ENCODE measurements around the gene DEPDC5.
A peak's percentile ranks its signal among the peaks of the same experiment; 100 is the strongest.

Gene DEPDC5

DNA sequence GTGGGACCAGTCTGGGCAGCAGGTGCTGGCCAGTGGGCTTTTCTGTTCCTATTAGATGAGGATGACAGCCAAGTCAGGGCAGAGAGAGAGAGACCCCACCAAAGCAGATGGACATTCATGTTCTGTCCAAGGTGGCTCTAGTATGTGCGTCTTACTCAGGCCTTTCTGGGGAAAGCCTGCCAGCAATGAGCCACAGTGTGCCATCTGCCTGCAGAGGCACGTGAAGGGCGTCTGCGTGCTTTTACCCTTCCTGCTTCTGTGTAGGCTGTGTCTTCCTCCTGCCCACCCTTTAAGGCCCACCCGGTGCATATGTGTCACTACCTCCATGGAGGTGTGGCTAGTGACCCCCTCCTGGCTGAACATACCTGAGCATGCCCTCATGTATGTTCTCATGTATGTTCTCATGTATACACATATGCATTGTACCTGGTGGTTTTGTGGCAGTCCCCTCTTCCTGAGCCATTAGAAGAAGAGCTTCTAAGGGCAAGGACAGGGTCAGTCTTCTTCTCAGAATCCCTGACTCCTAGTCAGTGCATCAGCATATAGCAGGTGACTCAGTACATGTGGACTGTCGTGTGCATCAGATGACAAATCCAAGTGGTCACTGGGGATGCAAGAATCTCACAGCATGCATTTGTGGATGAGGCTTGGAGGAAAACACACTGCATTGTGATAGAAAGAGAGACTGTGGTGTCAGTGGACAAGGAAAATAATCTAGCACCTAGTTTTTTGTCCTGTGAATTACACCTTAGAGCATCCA, 100.1 kb downstream of the DEPDC5 start:
- DNase-seq: no peak

DNA sequence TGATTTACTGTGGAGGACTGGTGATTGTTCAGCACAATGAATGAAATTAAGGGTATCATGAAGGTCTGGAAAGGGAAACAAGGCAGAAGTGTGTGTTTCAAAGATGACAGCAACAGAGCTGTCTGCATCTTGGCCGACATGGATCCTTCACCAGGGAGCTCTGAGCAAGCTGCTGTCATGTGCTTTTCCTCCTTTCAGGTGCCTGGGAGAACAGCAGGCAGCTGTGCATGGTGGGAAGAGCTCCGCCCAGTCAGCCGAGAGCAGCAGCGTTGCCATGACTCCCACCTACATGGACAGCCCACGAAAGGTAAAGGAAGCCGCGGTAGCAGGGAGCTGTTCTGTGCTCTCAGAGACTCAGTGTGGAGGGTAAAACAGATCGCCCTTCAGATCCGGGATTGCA, 103.4 kb downstream of the DEPDC5 start:
- DNase-seq: peak; percentile 56 to 75

DNA sequence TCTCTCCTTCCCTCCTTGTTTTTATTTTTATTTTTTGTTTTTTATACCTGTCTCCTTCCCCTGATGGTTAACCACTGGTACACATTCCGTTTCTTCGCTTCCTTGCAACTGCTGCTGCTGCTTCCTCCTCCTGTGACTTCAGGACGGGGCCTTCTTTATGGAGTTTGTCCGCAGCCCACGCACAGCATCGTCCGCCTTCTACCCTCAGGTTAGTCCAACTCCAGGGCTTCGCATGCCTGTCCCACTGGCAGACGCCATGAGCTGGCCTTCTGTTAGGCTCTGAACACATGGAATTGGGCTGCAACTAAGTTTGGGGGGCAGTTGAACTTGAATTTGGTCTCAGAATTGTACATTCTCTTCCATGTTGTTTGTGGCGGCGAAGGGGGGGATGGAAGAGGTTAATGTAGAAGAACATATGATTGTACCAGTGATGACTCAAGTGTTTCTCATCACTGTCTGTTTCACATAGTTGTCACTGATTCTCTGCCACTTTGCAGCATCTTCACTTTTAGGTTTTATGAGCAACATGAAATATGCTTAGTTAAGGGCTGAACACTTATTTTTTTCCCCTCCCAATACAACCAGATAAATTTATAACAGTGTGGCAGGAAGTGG, 107.5 kb downstream of the DEPDC5 start:
- DNase-seq: no peak

DNA sequence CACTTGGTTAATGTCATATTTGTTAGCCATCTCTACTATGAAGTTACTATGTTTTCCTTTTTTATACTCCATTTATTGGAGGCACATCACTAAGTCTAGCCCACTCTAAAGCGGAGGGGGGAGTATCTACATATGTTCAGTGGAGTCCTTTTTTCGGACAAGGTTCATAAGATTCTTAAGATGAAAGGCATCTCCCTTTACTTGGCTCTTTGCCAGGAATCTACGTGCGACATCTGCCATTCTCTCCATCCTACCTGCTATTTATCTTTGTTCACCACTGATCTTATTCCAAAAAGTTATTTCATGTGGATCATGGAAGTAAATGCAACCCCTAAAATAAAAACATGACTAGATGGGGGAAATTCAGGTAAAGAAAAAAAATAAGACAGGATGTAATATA, 113.1 kb downstream of the DEPDC5 start:
- no peak for DNase-seq

DNA sequence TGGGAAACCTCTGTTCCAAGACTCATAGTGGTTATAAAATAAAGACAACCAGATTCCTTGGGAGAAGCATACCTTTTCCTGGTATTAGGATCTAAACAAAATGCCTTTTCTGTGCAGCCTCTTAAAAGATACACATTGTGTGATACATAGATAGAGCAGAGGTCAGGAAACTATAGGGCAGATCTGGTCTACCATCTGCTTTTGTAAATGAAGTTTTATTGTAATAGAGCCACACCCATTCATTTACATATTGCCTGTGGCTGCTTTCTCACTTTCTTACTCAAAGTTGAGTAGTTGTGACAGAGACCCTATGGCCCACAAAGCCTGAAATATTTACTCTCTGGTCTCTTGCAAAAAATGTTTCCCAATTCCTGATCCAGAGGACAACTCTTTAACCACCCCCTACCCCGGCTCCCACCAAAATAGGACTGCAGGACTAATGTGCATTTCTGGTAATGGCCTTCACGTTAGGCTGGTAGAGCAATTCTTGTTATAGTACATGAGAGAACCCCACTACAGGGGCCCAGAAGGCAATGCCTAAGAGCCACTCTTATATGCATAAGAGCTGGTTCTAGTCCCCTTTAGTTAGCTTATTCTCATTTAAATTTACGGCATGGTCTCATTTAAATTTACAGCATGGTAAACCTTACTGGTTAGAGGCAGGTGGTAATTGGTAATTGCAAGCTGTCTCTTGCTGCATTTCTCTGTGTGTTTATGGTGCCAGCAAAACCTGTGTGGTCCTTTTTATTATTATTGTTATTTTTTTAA, 113.8 kb downstream of the DEPDC5 start:
- DNase-seq: no peak

DNA sequence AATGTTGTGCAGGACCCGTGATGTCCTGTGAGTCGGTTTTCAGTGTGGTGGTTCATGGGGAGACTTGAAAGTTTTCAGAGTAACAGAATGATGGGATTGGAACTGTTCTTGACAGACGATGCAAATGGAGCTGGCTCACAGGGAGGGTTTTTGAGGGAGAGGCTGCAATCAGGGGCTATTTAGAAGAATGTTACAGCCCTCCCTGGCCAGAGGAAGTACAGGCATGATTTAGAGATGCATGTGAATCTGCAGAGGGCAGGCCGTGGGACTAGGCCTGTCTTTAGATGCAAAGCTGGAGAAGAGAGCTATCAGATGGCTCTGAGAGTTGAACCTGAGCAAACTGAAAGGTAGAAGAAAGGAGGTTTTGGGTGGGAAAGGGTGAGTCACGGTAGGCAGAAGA, 115.9 kb downstream of the DEPDC5 start:
- DNase-seq: no peak

DNA sequence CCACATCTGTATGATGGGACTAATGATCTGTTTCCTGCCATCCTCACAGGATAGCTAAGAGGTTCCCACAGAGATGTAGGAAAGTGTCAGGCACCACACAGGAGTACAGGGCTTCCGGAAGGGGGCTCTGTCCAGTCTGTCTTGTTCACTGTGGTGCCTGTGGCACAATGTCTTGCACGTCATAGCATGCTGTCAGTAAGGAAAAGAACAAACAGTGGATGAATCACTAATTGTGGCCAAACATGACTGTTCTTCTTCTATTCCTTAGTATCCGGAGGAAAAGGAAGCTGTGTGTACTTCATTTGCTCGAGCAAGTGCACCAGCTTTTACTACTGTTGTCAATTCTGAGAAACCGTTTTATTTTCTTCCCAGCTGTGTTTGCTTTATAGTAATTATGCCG, 117.1 kb downstream of the DEPDC5 start:
- DNase-seq: peak; percentile 38 to 46

DNA sequence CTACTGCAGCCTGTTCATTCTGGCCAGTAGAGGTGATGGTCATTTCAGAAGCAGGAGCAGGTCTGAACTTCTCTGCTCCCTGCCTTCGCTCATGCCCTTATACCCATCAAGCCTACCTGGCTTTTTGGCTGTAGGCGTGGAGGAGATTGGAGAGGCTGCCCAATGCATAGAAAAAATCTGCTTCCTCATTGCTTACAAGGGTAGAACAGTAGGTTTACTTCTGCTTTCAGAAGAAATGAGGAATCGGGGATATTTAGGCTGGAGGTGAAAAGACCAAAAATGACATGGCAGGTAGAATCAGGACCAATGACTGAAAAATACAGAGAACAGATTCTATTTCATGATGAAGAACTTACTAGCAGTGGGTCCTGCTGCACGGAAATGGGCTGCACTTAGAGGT, 117.7 kb downstream of the DEPDC5 start:
- no peak for DNase-seq

DNA sequence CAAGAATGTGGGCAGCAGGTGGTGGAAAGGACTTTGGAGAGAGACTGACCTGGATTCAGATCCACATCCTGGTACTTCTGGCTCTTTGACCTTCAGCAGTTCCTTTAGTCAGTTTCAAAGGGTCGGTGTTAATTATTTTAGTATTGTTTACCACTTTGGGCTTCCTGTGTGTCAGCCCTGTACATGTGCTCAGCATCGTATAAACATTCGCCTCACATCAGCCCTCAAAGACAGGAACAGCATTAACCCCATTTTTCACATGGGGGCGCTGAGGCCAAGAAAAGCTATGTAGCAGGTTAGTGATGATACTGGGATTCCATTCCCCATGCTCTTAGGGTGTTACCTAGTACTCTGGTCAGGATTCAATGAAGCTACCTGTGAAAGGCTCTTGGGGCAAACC, 118.4 kb downstream of the DEPDC5 start:
- DNase-seq: no peak

DNA sequence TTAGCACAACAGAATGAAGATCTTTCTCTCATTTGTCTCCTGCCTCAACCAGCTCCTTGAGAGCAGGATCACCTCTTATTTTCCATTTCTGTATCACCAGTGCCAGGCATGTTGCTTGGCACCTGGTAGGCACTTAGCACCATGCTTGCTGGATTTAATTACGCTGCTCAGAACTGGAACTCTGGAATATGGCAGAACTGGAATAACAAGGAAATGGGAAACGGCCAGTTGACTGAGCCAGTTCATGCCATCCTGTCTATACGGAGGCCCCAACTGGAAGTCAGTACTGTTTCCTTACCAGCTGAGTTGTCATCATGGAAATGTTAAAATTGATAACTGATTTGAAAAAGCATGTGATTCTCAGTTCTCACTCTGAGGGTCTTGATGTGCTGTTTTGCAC, 121.0 kb downstream of the DEPDC5 start:
- no peak for DNase-seq

DNA sequence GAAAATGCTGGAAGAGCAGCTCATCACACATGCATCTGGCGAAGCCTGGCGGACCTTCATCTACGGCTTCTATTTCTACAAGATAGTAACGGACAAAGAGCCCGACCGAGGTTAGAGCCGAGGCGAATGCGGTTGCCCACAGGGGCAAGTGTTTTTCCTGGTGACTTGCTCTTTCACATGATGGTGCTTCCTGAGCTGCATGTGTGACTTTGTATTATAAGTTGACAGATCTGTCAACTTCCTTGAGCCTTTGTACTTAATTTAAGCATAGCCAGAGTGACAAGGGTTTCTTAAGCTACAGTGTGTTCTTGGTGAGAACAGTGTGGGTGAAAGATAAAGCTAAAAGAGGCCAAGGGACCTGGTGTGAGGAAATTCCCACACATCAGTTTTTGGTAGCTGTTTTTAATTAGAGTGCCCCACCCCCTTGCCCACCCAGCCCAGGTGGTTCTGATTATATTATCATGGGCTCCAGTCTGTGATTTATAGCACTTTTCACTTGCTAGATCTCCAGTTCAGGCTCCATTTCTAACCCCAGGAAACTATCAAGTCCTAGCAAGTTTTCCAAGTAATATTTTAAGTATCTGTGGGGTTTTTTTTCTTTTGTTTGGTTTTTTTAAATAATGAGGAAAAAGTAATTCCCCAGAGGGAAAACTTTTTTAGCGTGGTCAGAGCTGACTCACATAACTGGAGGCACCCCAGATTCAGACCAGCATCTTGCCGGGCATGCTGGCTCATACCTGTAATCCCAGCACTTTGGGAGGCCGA, 122.5 kb downstream of the DEPDC5 start:
- no peak for DNase-seq

DNA sequence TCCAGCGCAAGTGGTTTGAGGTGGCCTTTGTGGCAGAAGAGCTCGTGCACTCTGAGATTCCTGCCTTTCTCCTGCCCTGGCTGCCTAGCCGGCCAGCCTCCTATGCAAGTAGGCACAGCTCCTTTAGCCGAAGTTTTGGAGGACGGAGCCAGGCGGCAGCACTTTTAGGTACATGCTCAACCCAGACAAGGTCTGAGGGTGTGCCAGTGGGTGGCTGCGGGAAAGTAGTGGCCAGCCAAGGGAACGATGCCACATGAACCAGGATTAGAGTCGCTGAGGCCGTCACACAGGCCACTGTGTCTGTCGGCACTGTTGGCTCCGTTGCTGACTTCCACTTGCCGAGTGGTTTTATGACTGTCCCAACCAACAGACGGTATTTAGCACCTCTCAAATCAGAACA, 125.8 kb downstream of the DEPDC5 start:
- no peak for DNase-seq

DNA sequence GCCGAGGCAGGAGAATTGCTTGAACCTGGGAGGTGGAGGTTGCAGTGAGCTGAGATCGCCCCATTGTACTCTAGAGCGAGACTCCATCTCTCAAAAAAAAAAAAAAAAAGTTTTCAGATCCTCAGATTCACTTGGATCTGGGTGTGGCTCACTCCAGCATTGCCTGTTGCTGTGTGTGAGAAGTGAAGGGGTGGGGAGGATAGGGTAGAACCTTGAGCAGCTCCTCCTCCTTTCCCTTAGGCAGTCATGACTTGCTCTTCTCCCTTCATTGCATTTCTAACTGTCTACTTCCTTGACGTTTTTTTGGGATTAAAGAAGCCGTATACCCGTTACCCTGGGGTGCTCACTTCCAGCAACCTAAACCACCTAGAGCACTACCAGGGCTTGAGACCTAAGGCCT, 127.4 kb downstream of the DEPDC5 start:
- DNase-seq: no peak

DNA sequence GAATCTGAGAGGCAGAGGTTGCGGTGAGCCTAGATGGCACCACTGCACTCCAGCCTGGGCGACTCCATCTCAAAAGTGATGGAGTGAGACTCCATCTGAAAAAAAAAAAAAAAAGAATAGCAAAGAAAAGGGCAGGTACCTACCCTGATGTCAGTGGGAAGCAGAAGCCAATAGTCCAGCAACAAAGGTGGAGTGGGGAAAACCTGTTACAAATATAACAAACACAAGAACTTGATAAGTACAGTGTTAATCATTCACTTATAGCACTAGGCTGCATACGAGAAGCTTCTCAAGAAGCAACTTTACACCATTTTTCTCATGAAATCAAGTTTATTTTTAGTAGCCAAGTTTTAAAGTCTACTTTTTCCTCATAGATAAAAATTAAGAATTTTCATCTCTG, 128.0 kb downstream of the DEPDC5 start:
- DNase-seq: no peak

DNA sequence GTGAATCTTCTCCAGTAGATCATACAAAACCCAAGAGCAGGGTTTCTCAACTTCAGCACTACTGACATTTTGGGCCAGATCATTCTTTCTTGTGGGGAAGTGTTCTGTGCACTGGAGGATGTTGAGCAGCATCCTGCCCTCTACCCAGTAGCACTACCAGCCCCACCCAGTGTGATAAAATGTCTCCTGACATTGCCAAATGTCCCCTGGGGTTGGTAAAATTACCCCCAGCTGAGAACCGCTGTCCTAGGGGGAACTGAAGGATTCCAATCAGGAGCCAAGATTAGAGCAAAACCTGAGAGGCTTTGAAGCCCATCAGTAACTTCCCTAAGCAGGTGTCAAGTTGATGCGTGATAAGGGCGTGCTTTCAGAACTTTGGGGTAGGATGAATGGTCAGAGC, 129.2 kb downstream of the DEPDC5 start:
- no peak for DNase-seq

DNA sequence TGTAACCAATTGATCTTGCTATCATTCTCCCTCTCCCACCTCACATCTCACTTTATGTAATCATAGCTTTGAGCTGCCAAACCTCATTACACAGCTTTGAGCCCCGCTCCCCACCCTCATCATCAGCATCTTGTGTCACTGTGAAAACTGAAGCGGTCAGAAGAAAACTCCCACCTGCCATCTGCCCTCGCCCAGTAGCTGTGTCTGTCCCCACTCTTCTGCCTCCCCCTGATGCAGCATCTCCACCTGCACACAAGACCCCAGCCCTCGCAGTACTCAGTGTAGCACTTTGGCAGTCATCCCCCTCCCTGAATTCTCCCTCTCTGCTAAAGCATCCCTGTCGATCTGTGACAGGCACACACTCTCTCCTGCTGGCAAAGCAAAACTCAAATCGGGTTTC, 130.2 kb downstream of the DEPDC5 start:
- DNase-seq: no peak

DNA sequence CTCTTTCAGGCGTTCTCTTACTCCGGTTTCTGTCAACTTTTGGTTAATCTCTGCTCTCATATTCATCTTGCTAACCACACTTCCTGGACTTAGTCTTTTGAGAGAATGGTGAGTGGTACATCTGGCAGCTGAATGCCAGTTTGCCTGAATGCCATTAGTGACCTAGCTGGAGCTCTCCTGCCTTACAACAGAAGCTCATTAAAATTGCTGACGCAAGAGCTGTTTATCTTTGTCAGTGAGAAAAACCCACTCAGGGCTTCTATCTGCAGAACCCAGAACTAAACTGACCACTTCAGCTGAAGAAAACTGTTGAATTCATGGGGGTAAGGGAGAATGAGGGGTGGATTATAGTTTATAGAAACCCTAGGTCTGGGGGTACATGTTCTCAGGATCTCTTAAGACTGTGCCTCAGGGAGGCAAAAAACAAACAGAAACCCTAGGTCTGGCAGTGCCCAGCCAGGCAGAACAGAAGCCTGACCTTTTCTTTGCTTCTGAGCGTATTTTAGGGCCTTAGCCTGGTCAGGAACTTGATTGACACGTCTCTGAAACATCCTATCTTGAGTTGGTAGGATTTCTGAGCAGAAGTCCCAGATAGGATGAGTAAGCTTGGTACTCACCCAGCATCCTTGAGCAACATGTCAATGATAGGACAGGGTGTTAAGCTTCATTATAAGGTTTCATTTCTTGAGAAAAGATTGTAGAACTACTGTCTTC, 137.7 kb downstream of the DEPDC5 start:
- peak; percentile 41 to 66 for DNase-seq

DNA sequence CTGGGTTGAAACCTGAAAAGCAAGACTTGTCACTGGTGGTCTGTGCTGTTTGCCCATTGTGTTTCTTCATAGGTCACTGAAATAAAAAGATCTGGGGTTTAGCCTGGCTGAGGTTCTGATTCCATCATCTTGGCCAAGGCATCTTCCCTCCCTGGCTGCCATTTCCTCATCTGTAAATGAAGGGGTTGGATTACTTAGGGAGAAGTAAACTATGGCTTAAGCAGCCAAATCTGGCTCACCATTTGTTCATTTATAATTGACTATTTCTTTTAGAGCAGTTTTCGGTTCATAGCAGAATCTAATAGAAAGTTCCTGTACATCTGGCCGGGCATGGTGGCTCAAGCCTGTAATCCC, 138.2 kb downstream of the DEPDC5 start:
- DNase-seq: no peak

DNA sequence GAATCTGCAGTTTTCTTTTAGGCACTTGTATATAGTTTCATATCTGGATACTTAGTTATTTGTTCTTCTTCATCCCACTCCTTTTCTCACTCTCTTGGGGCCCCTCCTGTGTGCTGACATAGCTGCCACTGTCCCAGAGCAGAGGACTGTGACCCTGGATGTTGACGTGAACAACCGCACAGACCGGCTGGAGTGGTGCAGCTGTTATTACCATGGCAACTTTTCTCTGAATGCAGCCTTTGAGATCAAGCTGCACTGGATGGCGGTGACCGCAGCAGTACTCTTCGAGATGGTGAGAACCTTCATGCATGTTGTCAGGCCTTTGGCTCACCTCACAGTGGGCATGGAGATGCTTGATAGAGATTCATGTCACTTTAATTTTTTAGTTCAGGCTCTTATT, 139.6 kb downstream of the DEPDC5 start:
- no peak for DNase-seq

DNA sequence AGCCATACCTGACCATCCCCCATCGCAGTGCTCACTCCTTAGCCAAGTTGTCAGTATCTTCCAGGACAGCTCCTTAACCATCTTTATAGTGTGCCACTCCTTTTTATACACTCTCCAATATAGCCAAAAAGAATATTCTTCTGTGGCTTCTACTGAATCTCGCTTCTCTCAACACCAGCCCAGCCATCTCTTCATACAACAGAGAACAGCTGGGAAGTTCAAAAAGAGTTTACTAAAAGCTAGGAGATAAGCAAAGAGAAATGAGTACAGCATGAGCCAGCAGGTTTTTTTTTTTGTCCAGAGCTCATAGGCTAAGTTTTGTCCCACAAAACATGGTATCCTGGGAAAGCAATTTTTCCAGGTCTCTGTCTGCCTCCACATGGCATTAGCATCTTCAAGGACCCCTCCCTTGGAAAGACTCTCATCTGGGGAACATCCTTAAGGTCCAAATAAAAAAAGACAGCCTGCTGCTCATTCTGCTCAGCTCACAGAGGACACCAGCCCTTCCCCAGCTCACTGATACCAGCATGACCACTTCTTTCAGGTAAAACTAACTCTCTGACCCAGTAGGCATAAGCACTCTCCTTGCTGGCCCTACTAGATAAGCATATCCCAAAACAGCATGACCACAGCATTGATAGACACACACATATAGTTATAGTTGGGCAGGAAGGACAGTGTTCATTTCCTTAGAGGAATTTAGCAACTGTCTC, 141.7 kb downstream of the DEPDC5 start:
- no peak for DNase-seq

DNA sequence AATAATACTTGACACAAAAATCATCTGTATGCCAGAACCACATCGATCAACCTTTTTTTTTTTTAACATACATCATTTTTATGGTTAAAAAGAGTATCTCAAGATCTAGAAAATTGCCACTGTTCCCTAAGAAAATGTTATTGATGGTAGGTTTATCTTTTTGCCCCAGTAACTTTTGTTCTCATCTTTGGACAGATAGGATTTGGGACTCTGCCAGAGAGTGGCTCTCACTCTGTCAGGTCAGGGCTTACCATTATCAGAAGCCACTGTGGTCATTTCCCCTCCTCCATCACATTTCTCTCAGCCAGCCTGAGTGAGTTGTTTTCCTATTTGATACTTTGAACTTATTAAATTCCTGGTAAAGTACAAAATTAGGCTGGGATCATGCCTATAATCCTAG, 142.7 kb downstream of the DEPDC5 start:
- no peak for DNase-seq

All from SHP77 (cell line).